Prostate gland (tissue), 2 donors: ENCODE results near the gene ALOX5AP.

Experiments
- POLR2A ChIP-seq: fragments of 450-650 bp; IDR thresholded peaks from one replicate; pipeline ENCODE4 v1.6.1; 2016; ENCODE audit warnings: antibody characterized with exemption, mild to moderate bottlenecking
- POLR2AphosphoS5 ChIP-seq: sonication (generic); formaldehyde crosslinking; IDR thresholded peaks from one replicate; pipeline ENCODE4 v1.6.1; 2017; ENCODE audit warnings: antibody characterized with exemption
- TF ChIP-seq, protein P1 (sequence below), 4 experiments: fragments of 200-600 bp in 2 of 4; fragments of 450-650 bp in 2 of 4; sonication (generic) in 2 of 4; IDR thresholded peaks; 1 replicate in 3 of 4; 2 replicates in 1 of 4; pipeline ENCODE4 v1.5.1; 2016 to 2019; ENCODE audit warnings: antibody characterized with exemption in 4 of 4, mild to moderate bottlenecking in 2 of 4, moderate library complexity in 2 of 4

GRCh38 chr13:30705680-30706079 is 29.7 kb upstream of the ALOX5AP start:
- TF ChIP-seq, protein P1, sequence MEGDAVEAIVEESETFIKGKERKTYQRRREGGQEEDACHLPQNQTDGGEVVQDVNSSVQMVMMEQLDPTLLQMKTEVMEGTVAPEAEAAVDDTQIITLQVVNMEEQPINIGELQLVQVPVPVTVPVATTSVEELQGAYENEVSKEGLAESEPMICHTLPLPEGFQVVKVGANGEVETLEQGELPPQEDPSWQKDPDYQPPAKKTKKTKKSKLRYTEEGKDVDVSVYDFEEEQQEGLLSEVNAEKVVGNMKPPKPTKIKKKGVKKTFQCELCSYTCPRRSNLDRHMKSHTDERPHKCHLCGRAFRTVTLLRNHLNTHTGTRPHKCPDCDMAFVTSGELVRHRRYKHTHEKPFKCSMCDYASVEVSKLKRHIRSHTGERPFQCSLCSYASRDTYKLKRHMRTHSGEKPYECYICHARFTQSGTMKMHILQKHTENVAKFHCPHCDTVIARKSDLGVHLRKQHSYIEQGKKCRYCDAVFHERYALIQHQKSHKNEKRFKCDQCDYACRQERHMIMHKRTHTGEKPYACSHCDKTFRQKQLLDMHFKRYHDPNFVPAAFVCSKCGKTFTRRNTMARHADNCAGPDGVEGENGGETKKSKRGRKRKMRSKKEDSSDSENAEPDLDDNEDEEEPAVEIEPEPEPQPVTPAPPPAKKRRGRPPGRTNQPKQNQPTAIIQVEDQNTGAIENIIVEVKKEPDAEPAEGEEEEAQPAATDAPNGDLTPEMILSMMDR (IDR thresholded peaks at IDR 0.05): no peak
- TF ChIP-seq POLR2A (no peak), POLR2AphosphoS5 (no peak)
